Activated CD4-positive, alpha-beta T cell treated with anti-CD3 and anti-CD28 coated beads, Interleukin-2, amount 10 ng/mL, durations not matched to agents 24 days and 14 days (primary cell): ENCODE results near the gene MUC2. TPM values are rescaled to one million over a fixed set of nuclear protein-coding genes. Genes with fewer than 3 reads are reported as not detected.

Experiments used
- DNase-seq: peaks from one replicate; pipeline ENCODE4 v3.0.0; 2022
- H3K27ac Mint-ChIP-seq: one replicate; pipeline ENCODE4 v1.8.0; 2022; ENCODE audit warnings: mild to moderate bottlenecking, mixed read lengths
- H3K27me3 Mint-ChIP-seq: one replicate; pipeline ENCODE4 v1.8.0; 2022; ENCODE audit warnings: mixed read lengths
- H3K36me3 Mint-ChIP-seq: one replicate; pipeline ENCODE4 v1.8.0; 2022; ENCODE audit warnings: low read depth, mild to moderate bottlenecking, mixed read lengths
- H3K4me1 Mint-ChIP-seq: one replicate; pipeline ENCODE4 v1.8.0; 2021; ENCODE audit warnings: mixed read lengths
- H3K4me3 Mint-ChIP-seq: one replicate; pipeline ENCODE4 v1.8.0; 2022; ENCODE audit warnings: mild to moderate bottlenecking, moderate library complexity, mixed read lengths
- H3K9me3 Mint-ChIP-seq: one replicate; pipeline ENCODE4 v1.8.0; 2021; ENCODE audit warnings: mixed read lengths
- intact Hi-C: fragments of 100-400 bp; cut with micrococcal nuclease; formaldehyde crosslinking; loops from one replicate; pipeline ENCODE4 v1.15.1; 2023
- total RNA-seq: library from RNA; stranded (reverse); gene quantifications from 2 replicates; pipeline ENCODE4 v1.2.3, GENCODE V29; 2022

Gene MUC2
- total RNA-seq, 1 donor from 2014 or later, result not detected

- no peaks in the 10 kb centered on the region for H3K27me3 Mint-ChIP-seq
- no peak overlapping the region for H3K27ac Mint-ChIP-seq
- intact Hi-C loops, result no loop called here
- DNase-seq, result no peak
- no peaks in the 10 kb centered on the region for H3K9me3 Mint-ChIP-seq
- no peaks in the 10 kb centered on the region for H3K4me1 Mint-ChIP-seq
- H3K36me3 Mint-ChIP-seq, result no peaks in the 10 kb centered on the region
- no peak overlapping the region for H3K4me3 Mint-ChIP-seq
Observed at GRCh38 chr11:1078191-1078601, 3.5 kb downstream of the MUC2 start.

- intact Hi-C loops, result no loop called here
- H3K36me3 Mint-ChIP-seq, result no peaks in the 10 kb centered on the region
- H3K4me3 Mint-ChIP-seq, result no peak overlapping the region
- H3K9me3 Mint-ChIP-seq, result no peaks in the 10 kb centered on the region
- no peak for DNase-seq
- H3K4me1 Mint-ChIP-seq, result no peaks in the 10 kb centered on the region
- no peak overlapping the region for H3K27ac Mint-ChIP-seq
- H3K27me3 Mint-ChIP-seq, result no peaks in the 10 kb centered on the region
Observed at GRCh38 chr11:1081601-1082311, 7.1 kb downstream of the MUC2 start.

DNA sequence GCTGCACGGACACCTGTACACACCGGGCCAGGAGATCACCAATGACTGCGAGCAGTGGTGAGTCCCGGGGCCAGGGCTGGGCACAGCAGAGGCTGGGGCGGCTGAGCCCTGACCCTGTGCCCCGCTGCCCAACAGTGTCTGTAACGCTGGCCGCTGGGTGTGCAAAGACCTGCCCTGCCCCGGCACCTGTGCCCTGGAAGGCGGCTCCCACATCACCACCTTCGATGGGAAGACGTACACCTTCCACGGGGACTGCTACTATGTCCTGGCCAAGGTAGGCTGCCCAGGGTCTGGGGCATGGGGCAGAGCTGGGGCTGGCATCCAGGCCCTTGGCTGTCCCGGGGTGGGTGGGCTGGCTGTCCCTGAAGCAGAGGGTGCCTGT is 7.7 kb downstream of the MUC2 start:
- intact Hi-C loops, result no loop called here

DNA sequence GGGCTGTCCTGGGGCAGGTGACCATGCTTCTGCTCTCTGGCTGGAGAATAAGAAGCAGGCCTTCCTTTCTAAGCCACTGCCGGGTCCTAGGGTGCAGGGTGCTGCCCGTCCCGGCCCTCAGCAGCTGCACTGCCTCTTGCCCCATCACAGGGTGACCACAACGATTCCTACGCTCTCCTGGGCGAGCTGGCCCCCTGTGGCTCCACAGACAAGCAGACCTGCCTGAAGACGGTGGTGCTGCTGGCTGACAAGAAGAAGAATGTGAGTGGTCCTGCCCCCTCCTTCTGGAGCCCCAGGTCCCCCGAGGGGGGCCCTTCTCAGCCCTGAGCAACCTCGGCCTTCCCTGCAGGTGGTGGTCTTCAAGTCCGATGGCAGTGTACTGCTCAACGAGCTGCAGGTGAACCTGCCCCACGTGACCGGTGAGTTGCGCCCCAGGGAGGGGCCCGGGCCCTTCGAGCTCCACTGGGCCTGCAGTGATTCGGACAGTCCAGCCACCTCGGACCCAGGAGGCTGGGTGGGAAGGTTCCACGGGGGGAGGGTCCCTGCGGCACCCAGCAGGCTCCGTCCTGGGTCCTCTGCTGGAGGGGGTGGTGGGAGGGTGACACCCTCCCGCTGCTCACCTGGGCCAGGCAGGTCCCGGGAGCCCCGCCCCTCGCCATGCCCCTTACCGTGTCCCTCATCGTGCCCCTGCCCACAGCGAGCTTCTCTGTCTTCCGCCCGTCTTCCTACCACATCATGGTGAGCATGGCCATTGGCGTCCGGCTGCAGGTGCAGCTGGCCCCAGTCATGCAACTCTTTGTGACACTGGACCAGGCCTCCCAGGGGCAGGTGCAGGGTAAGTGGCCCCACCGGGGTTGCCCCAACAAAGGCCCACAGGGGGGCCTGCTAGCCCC is 8.3 kb downstream of the MUC2 start:
- Mint-ChIP-seq H3K4me1 (no peaks in the 10 kb centered on the region), H3K36me3 (no peaks in the 10 kb centered on the region), H3K9me3 (no peaks in the 10 kb centered on the region), H3K27me3 (no peaks in the 10 kb centered on the region), H3K27ac (no peak overlapping the region), H3K4me3 (no peak overlapping the region)
- no peak for DNase-seq
- intact Hi-C loops, result no loop called here

More for the DNA sequence above, 7.7 kb downstream of the MUC2 start:
- H3K27ac Mint-ChIP-seq, result no peak overlapping the region
- no peak overlapping the region for H3K4me3 Mint-ChIP-seq
- no peaks in the 10 kb centered on the region for H3K9me3 Mint-ChIP-seq
- no peaks in the 10 kb centered on the region for H3K4me1 Mint-ChIP-seq
- no peaks in the 10 kb centered on the region for H3K27me3 Mint-ChIP-seq
- H3K36me3 Mint-ChIP-seq, result no peaks in the 10 kb centered on the region
- DNase-seq, result no peak

DNA sequence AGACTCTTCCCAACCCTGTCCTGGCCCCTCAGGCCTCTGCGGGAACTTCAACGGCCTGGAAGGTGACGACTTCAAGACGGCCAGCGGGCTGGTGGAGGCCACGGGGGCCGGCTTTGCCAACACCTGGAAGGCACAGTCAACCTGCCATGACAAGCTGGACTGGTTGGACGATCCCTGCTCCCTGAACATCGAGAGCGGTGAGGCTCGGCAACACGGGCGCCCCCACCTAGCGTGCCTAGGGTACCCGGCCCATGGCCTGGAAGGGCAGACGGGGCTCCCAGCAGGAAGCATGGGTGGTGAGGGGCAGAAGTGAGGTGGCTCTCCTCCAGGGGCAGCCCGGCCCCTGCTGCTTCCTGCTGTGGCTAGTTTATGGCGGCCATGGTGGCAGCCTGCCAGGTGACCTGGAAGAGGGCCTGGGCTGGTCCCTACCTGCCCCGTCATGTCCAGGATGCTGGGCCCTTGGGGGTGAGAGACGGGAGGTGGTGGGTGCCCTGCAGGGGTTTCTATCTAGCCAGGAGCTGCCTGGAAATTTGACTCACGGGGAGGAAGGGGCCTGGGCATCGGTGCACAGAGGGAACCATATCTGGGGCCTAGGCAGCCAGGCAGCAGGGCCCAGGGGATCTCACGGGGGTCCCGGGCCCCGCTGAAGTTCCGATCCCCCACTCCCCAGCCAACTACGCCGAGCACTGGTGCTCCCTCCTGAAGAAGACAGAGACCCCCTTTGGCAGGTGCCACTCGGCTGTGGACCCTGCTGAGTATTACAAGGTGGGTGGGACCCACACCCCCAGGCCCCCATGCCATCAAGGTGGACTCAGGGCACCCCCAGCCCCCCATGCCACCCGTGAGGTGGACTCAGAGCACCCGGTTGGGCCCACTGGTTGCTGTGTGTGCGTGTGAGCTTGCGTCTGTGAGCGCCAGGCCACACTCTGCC is 9.2 kb downstream of the MUC2 start:
- Mint-ChIP-seq H3K4me3 (no peak overlapping the region), H3K4me1 (no peaks in the 10 kb centered on the region), H3K9me3 (no peaks in the 10 kb centered on the region), H3K27ac (no peak overlapping the region), H3K27me3 (no peaks in the 10 kb centered on the region), H3K36me3 (no peaks in the 10 kb centered on the region)
- no peak for DNase-seq
- intact Hi-C loops, result no loop called here

- Mint-ChIP-seq H3K4me3 (no peak overlapping the region), H3K27ac (no peak overlapping the region), H3K27me3 (no peaks in the 10 kb centered on the region), H3K9me3 (no peaks in the 10 kb centered on the region), H3K36me3 (no peaks in the 10 kb centered on the region), H3K4me1 (no peaks in the 10 kb centered on the region)
- intact Hi-C loops, result no loop called here
- DNase-seq, result no peak
Observed at GRCh38 chr11:1084561-1085439, 10.1 kb downstream of the MUC2 start.

- no peak overlapping the region for H3K4me3 Mint-ChIP-seq
- intact Hi-C loops, result no loop called here
Observed at GRCh38 chr11:1085440-1086170, 10.9 kb downstream of the MUC2 start.

GRCh38 chr11:1086171-1087102 is 11.8 kb downstream of the MUC2 start:
- Mint-ChIP-seq H3K27ac (no peak overlapping the region), H3K36me3 (no peaks in the 10 kb centered on the region), H3K4me3 (no peak overlapping the region), H3K4me1 (no peaks in the 10 kb centered on the region), H3K9me3 (peaks cover 7% of the 10 kb centered on the region), H3K27me3 (no peaks in the 10 kb centered on the region)
- intact Hi-C loops, result no loop called here
- DNase-seq, result no peak

More at GRCh38 chr11:1085440-1086170, 10.9 kb downstream of the MUC2 start:
- no peaks in the 10 kb centered on the region for H3K9me3 Mint-ChIP-seq
- H3K36me3 Mint-ChIP-seq, result no peaks in the 10 kb centered on the region
- H3K27me3 Mint-ChIP-seq, result no peaks in the 10 kb centered on the region
- H3K27ac Mint-ChIP-seq, result no peak overlapping the region
- DNase-seq, result no peak
- H3K4me1 Mint-ChIP-seq, result no peaks in the 10 kb centered on the region

DNA sequence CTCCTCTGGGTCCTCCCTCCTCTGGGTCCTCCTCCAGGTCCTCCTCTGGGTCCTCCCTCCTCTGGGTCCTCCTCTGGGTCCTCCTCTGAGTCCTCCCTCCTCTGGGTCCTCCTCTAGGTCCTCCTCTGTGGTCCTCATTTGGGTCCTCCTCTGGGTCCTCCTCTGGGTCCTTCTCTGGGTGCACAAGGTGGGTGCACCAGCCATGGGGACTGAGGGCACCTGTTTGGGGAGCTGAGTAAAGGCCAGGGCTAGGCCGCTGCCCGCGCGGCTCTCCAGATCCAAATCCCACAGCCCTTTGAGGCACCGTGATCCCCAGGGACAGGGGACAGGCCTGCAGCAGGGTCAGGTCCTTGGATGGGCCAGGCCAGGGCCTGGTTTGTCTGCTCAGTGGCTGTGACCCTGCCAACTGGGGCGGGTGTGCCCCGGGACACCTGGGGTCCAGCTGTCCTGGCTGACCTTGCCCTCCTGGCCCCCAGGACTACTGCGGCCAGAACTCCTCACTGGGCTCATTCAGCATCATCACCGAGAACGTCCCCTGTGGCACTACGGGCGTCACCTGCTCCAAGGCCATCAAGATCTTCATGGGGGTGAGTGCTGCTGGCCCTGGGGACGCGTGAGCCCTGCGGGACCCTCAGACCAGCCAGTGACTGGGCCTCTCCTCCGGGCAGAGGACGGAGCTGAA is 12.7 kb downstream of the MUC2 start:
- intact Hi-C loops, result no loop called here
- Mint-ChIP-seq H3K36me3 (no peaks in the 10 kb centered on the region), H3K27me3 (no peaks in the 10 kb centered on the region), H3K4me1 (no peaks in the 10 kb centered on the region), H3K4me3 (no peak overlapping the region), H3K27ac (no peak overlapping the region), H3K9me3 (peaks cover 12% of the 10 kb centered on the region)
- no peak for DNase-seq

GRCh38 chr11:1087961-1088926 is 13.6 kb downstream of the MUC2 start:
- no peak for DNase-seq

More at GRCh38 chr11:1087961-1088926, 13.6 kb downstream of the MUC2 start:
- peaks cover 12% of the 10 kb centered on the region for H3K9me3 Mint-ChIP-seq
- intact Hi-C loops, result no loop called here
- no peaks in the 10 kb centered on the region for H3K4me1 Mint-ChIP-seq
- no peak overlapping the region for H3K4me3 Mint-ChIP-seq
- no peak overlapping the region for H3K27ac Mint-ChIP-seq
- no peaks in the 10 kb centered on the region for H3K27me3 Mint-ChIP-seq
- no peaks in the 10 kb centered on the region for H3K36me3 Mint-ChIP-seq
